Neural progenitor cell (in vitro differentiated cells): ENCODE measurements around the gene PPP2R1A.

Experiments
- CTCF ChIP-seq: fragments of 200-600 bp; sonication (generic); IDR thresholded peaks from 2 replicates; pipeline ENCODE4 v1.5.1; 2017; ENCODE audit warnings: antibody characterized with exemption, mild to moderate bottlenecking
- EZH2 ChIP-seq: fragments of 200-600 bp; sonication (generic); IDR thresholded peaks from 2 replicates; pipeline ENCODE4 v1.6.1; 2017; ENCODE audit warnings: antibody characterized with exemption, mild to moderate bottlenecking, moderate library complexity
- EZH2phosphoT487 ChIP-seq: fragments of 200-600 bp; sonication (generic); IDR thresholded peaks from 2 replicates; pipeline ENCODE4 v1.6.1; 2017; ENCODE audit warnings: antibody characterized with exemption

- TF ChIP-seq CTCF: no peak
- no peak for TF ChIP-seq EZH2
- no peak for TF ChIP-seq EZH2phosphoT487
Measured at GRCh38 chr19:52191951-52192350, 2.1 kb downstream of the PPP2R1A start.
